Activated CD8-positive, alpha-beta T cell treated with anti-CD3 and anti-CD28 coated beads, Interleukin-2, amount 10 ng/mL, durations not matched to agents 7 days and 5 days (primary cell): ENCODE data around the gene HIVEP3. TPM values are rescaled to one million over a fixed set of nuclear protein-coding genes. Genes with fewer than 3 reads are reported as not detected.

Source experiments
- ATAC-seq: fragments of 150-1000 bp; cut with Tn5 transposase; one replicate; pipeline ENCODE4 v1.10.0; 2021; ENCODE audit warnings: moderate library complexity
- CTCF ChIA-PET: fragments of 350-600 bp; sonication (Branson Sonifier 250); formaldehyde crosslinking; loops from one replicate; lab custom pipeline; 2021; ENCODE audit warnings: antibody characterized with exemption; lab: Charles Lee
- POLR2A ChIA-PET: fragments of 350-600 bp; sonication (Branson Sonifier 250); formaldehyde crosslinking; loops from one replicate; lab custom pipeline; 2021; ENCODE audit warnings: antibody characterized with exemption; lab: Charles Lee
- DNase-seq: peaks from one replicate; pipeline ENCODE4 v3.0.0-alpha.2; 2020
- H3K27ac Mint-ChIP-seq: one replicate; pipeline ENCODE4 v1.8.0; 2021; ENCODE audit warnings: mild to moderate bottlenecking, mixed read lengths
- H3K27me3 Mint-ChIP-seq: one replicate; pipeline ENCODE4 v1.8.0; 2021; ENCODE audit warnings: low read depth, mixed read lengths
- H3K36me3 Mint-ChIP-seq: one replicate; pipeline ENCODE4 v1.8.0; 2021; ENCODE audit warnings: low read depth, mixed read lengths
- H3K4me1 Mint-ChIP-seq: one replicate; pipeline ENCODE4 v1.8.0; 2021; ENCODE audit warnings: low read depth, mixed read lengths
- H3K4me3 Mint-ChIP-seq: one replicate; pipeline ENCODE4 v1.8.0; 2021; ENCODE audit warnings: mild to moderate bottlenecking, mixed read lengths
- H3K9me3 Mint-ChIP-seq: one replicate; pipeline ENCODE4 v1.8.0; 2022; ENCODE audit warnings: mixed read lengths; ENCODE audit not compliant: insufficient read depth
- total RNA-seq, 2 experiments: library from RNA; stranded (reverse); gene quantifications; one replicate each; pipeline ENCODE4 v1.2.3, GENCODE V29; 2021

The HIVEP3 gene
- total RNA-seq, 2 experiments from 2014 or later = 10.8 to 11.8 TPM

- H3K4me3 Mint-ChIP-seq = no peak overlapping the region
- POLR2A ChIA-PET = interaction anchor here (1.1 to 1.2 kb wide), 2 partner anchors 64 to 69 kb away, joined by 3 to 5 read pairs; no protein-coding TSS in a partner anchor
- H3K27me3 Mint-ChIP-seq = no peaks in the 10 kb centered on the region
Measured at GRCh38 chr1:41726292-41726691, 192.4 kb downstream of the HIVEP3 start.

GRCh38 chr1:41724926-41725325, 193.8 kb downstream of the HIVEP3 start:
- Mint-ChIP-seq H3K27me3 (no peaks in the 10 kb centered on the region), H3K36me3 (no peaks in the 10 kb centered on the region), H3K27ac (no peak overlapping the region), H3K4me1 (peaks cover 58% of the 10 kb centered on the region), H3K4me3 (no peak overlapping the region), H3K9me3 (no peaks in the 10 kb centered on the region)
- ATAC-seq = no peak
- POLR2A ChIA-PET = no interaction called here
- DNase-seq = no peak
- CTCF ChIA-PET = interaction anchor here (1.0 kb wide), 2 partner anchors 8 to 44 kb away, joined by 3 read pairs; no protein-coding TSS in a partner anchor

More at GRCh38 chr1:41726292-41726691, 192.4 kb downstream of the HIVEP3 start:
- peak overlapping the region; percentile 82 for H3K27ac Mint-ChIP-seq
- ATAC-seq = no peak
- no peak for DNase-seq
- no peaks in the 10 kb centered on the region for H3K9me3 Mint-ChIP-seq
- H3K4me1 Mint-ChIP-seq = peaks cover 50% of the 10 kb centered on the region
- CTCF ChIA-PET = interaction anchor here (1.0 to 3.7 kb wide), 4 partner anchors 8 to 166 kb away, joined by 3 to 15 read pairs (median 3); no protein-coding TSS in a partner anchor
- H3K36me3 Mint-ChIP-seq = no peaks in the 10 kb centered on the region

GRCh38 chr1:41724248-41724647, 194.5 kb downstream of the HIVEP3 start:
- no peak overlapping the region for H3K4me3 Mint-ChIP-seq
- H3K27ac Mint-ChIP-seq = no peak overlapping the region
- CTCF ChIA-PET = interaction anchor here (1.0 to 1.2 kb wide), 2 partner anchors 43 to 168 kb away, joined by 3 read pairs; no protein-coding TSS in a partner anchor
- peaks cover 54% of the 10 kb centered on the region for H3K4me1 Mint-ChIP-seq
- no peaks in the 10 kb centered on the region for H3K27me3 Mint-ChIP-seq
- DNase-seq = no peak
- no peak for ATAC-seq
- no peaks in the 10 kb centered on the region for H3K36me3 Mint-ChIP-seq
- POLR2A ChIA-PET = no interaction called here
- H3K9me3 Mint-ChIP-seq = no peaks in the 10 kb centered on the region

GRCh38 chr1:41723786-41724185, 194.9 kb downstream of the HIVEP3 start:
- DNase-seq (no peak), ATAC-seq (no peak)
- Mint-ChIP-seq H3K4me1 (peaks cover 49% of the 10 kb centered on the region), H3K9me3 (no peaks in the 10 kb centered on the region), H3K36me3 (no peaks in the 10 kb centered on the region), H3K4me3 (no peak overlapping the region), H3K27ac (no peak overlapping the region), H3K27me3 (no peaks in the 10 kb centered on the region)
- ChIA-PET CTCF (interaction anchor here (1.0 to 1.2 kb wide), 3 partner anchors 43 to 168 kb away, joined by 3 read pairs; no protein-coding TSS in a partner anchor), POLR2A (no interaction called here)

- no peak for ATAC-seq
- CTCF ChIA-PET = no interaction called here
Measured at GRCh38 chr1:41722184-41722583, 196.5 kb downstream of the HIVEP3 start.

GRCh38 chr1:41720861-41721410, 197.8 kb downstream of the HIVEP3 start:
- H3K27ac Mint-ChIP-seq = no peak overlapping the region
- ATAC-seq = no peak

More at GRCh38 chr1:41722184-41722583, 196.5 kb downstream of the HIVEP3 start:
- no peak for DNase-seq
- Mint-ChIP-seq H3K9me3 (no peaks in the 10 kb centered on the region), H3K36me3 (no peaks in the 10 kb centered on the region), H3K27ac (no peak overlapping the region), H3K4me3 (no peak overlapping the region), H3K27me3 (no peaks in the 10 kb centered on the region), H3K4me1 (peaks cover 37% of the 10 kb centered on the region)
- POLR2A ChIA-PET = no interaction called here

GRCh38 chr1:41719590-41719989, 199.1 kb downstream of the HIVEP3 start:
- Mint-ChIP-seq H3K27ac (no peak overlapping the region), H3K27me3 (no peaks in the 10 kb centered on the region), H3K4me3 (no peak overlapping the region), H3K9me3 (no peaks in the 10 kb centered on the region), H3K4me1 (peaks cover 35% of the 10 kb centered on the region), H3K36me3 (no peaks in the 10 kb centered on the region)
- DNase-seq (no peak), ATAC-seq (no peak)
- ChIA-PET POLR2A (no interaction called here), CTCF (no interaction called here)

More at GRCh38 chr1:41720861-41721410, 197.8 kb downstream of the HIVEP3 start:
- DNase-seq = no peak
- Mint-ChIP-seq H3K4me3 (no peak overlapping the region), H3K9me3 (no peaks in the 10 kb centered on the region), H3K4me1 (peaks cover 33% of the 10 kb centered on the region), H3K27me3 (no peaks in the 10 kb centered on the region), H3K36me3 (no peaks in the 10 kb centered on the region)
- ChIA-PET CTCF (interaction anchor here (0.7 to 1.0 kb wide), 2 partner anchors 63 to 141 kb away, joined by 3 to 4 read pairs; no protein-coding TSS in a partner anchor), POLR2A (interaction anchor here (0.7 kb wide), 1 partner anchor 265 kb away, joined by 3 read pairs; no protein-coding TSS in a partner anchor)

GRCh38 chr1:41719128-41719527, 199.6 kb downstream of the HIVEP3 start:
- Mint-ChIP-seq H3K9me3 (no peaks in the 10 kb centered on the region), H3K4me3 (no peak overlapping the region), H3K36me3 (no peaks in the 10 kb centered on the region), H3K27me3 (no peaks in the 10 kb centered on the region), H3K4me1 (peaks cover 35% of the 10 kb centered on the region), H3K27ac (no peak overlapping the region)
- ChIA-PET CTCF (interaction anchor here (1.0 kb wide), 1 partner anchor 93 kb away, joined by 3 read pairs; no protein-coding TSS in a partner anchor), POLR2A (no interaction called here)
- no peak for ATAC-seq
- no peak for DNase-seq

GRCh38 chr1:41718497-41718896, 200.2 kb downstream of the HIVEP3 start:
- H3K4me1 Mint-ChIP-seq = peaks cover 35% of the 10 kb centered on the region
- no peak overlapping the region for H3K4me3 Mint-ChIP-seq
- no peaks in the 10 kb centered on the region for H3K36me3 Mint-ChIP-seq
- no peak for ATAC-seq
- ChIA-PET POLR2A (no interaction called here), CTCF (interaction anchor here (1.0 kb wide), 2 partner anchors 8 to 93 kb away, joined by 3 read pairs; no protein-coding TSS in a partner anchor)
- no peaks in the 10 kb centered on the region for H3K9me3 Mint-ChIP-seq
- DNase-seq = no peak
- no peak overlapping the region for H3K27ac Mint-ChIP-seq
- H3K27me3 Mint-ChIP-seq = no peaks in the 10 kb centered on the region

GRCh38 chr1:41716188-41717130, 202.3 kb downstream of the HIVEP3 start:
- ChIA-PET CTCF (interaction anchor here (0.9 kb wide), 1 partner anchor 9 kb away, joined by 3 read pairs; no protein-coding TSS in a partner anchor), POLR2A (no interaction called here)
- no peaks in the 10 kb centered on the region for H3K36me3 Mint-ChIP-seq
- no peak for ATAC-seq
- no peaks in the 10 kb centered on the region for H3K27me3 Mint-ChIP-seq
- no peaks in the 10 kb centered on the region for H3K9me3 Mint-ChIP-seq
- no peak for DNase-seq
- peaks cover 23% of the 10 kb centered on the region for H3K4me1 Mint-ChIP-seq
- no peak overlapping the region for H3K4me3 Mint-ChIP-seq
- H3K27ac Mint-ChIP-seq = no peak overlapping the region

- CTCF ChIA-PET = no interaction called here
- ATAC-seq = no peak
- Mint-ChIP-seq H3K36me3 (no peaks in the 10 kb centered on the region), H3K9me3 (no peaks in the 10 kb centered on the region), H3K27me3 (no peaks in the 10 kb centered on the region), H3K27ac (no peak overlapping the region), H3K4me1 (peaks cover 14% of the 10 kb centered on the region), H3K4me3 (no peak overlapping the region)
- POLR2A ChIA-PET = no interaction called here
- no peak for DNase-seq
Measured at GRCh38 chr1:41715441-41716095, 203.2 kb downstream of the HIVEP3 start.
